ENCODE measurements around the gene SMC4. TPM values are rescaled to one million over a fixed set of nuclear protein-coding genes. Genes with fewer than 3 reads are reported as not detected.
A peak's percentile ranks its signal among the peaks of the same experiment; 100 is the strongest.
"Not testable (repeated sequence)": the region's sequence is repeated elsewhere in the genome, so short reads cannot be mapped to it uniquely, and the experiment has no call there.

SMC4 gene
- 100 to 1,000 TPM in 1 of 2 donors, 10 to 100 TPM in 1; 43.1 to 134 TPM for total RNA-seq

GRCh38 chr3:160399125-160400029 is at the start of gene SMC4, which contains the start of gene IFT80:
SMC4 (plus strand) TSS chr3:160399650; CDS start chr3:160400827, 1,177 bp downstream.
IFT80 (minus strand) TSS chr3:160399225; CDS start chr3:160384600, 14,625 bp downstream.
- no peak for TF ChIP-seq CTCF (IDR thresholded peaks at IDR 0.05)
- Histone ChIP-seq H3K27me3 (no peaks in the 10 kb centered on the region), H3K9me3 (no peaks in the 10 kb centered on the region), H3K9ac (ENCODE audit: low read depth in 2 of 2, low read length in 2 of 2) (peak within 1 kb of the TSS; percentile 87 to 91), H3K36me3 (no peaks in the 10 kb centered on the region), H3K4me1 (no peaks in the 10 kb centered on the region), H3K27ac (peak within 1 kb of the TSS; percentile 87), H3K4me3 (peak within 1 kb of the TSS; percentile 52)
- DNase-seq = peak; percentile 98
- intact Hi-C loops (cut with DNase I) = no loop called here

GRCh38 chr3:160355826-160356225 is 43.6 kb upstream of the SMC4 start:
- Histone ChIP-seq H3K4me3 (no peak overlapping the region), H3K4me1 (no peaks in the 10 kb centered on the region), H3K9ac (ENCODE audit: low read depth in 2 of 2, low read length in 2 of 2) (no peak overlapping the region), H3K9me3 (no peaks in the 10 kb centered on the region), H3K27ac (no peak overlapping the region), H3K36me3 (no peaks in the 10 kb centered on the region), H3K27me3 (no peaks in the 10 kb centered on the region)
- TF ChIP-seq CTCF (IDR thresholded peaks at IDR 0.05) = no peak
- DNase-seq = no peak
- intact Hi-C loops (cut with DNase I) = no loop called here

GRCh38 chr3:160362896-160363295 is 36.6 kb upstream of the SMC4 start:
- H3K27ac ChIP-seq; intact Hi-C loops (cut with DNase I); DNase-seq; H3K4me3 ChIP-seq; H3K36me3 ChIP-seq; H3K9ac ChIP-seq (ENCODE audit: low read depth in 2 of 2, low read length in 2 of 2); H3K27me3 ChIP-seq; H3K4me1 ChIP-seq; H3K9me3 ChIP-seq: not testable (repeated sequence)

GRCh38 chr3:160365869-160366522 is 33.5 kb upstream of the SMC4 start:
- no peak for DNase-seq
- Histone ChIP-seq H3K9me3 (no peaks in the 10 kb centered on the region), H3K4me1 (no peaks in the 10 kb centered on the region), H3K9ac (ENCODE audit: low read depth in 2 of 2, low read length in 2 of 2) (no peak overlapping the region), H3K27me3 (no peaks in the 10 kb centered on the region), H3K4me3 (no peak overlapping the region), H3K36me3 (no peaks in the 10 kb centered on the region), H3K27ac (no peak overlapping the region)
- TF ChIP-seq CTCF (IDR thresholded peaks at IDR 0.05) = no peak
- intact Hi-C loops (cut with DNase I) = no loop called here

GRCh38 chr3:160368804-160369203 is 30.6 kb upstream of the SMC4 start:
- no peak overlapping the region for H3K27ac ChIP-seq
- no peak overlapping the region for H3K4me3 ChIP-seq
- DNase-seq = no peak
- no peaks in the 10 kb centered on the region for H3K36me3 ChIP-seq
- TF ChIP-seq CTCF (IDR thresholded peaks at IDR 0.05) = no peak
- intact Hi-C loops (cut with DNase I) = no loop called here
- H3K4me1 ChIP-seq = no peaks in the 10 kb centered on the region
- no peaks in the 10 kb centered on the region for H3K9me3 ChIP-seq
- no peaks in the 10 kb centered on the region for H3K27me3 ChIP-seq
- H3K9ac ChIP-seq (ENCODE audit: low read depth in 2 of 2, low read length in 2 of 2) = no peak overlapping the region
